T-helper 2 cell (primary cell): ENCODE measurements around the gene GPAT2.
"Not testable (repeated sequence)": the region's sequence is repeated elsewhere in the genome, so short reads cannot be mapped to it uniquely, and the experiment has no call there.

ENCODE experiments used
- DNase-seq, 5 experiments: peaks; one replicate each; pipeline versions ENCODE4 v3.0.0 to v3.0.0-alpha.2; 2012 to 2022
- total RNA-seq, 2 donors: gene quantifications; one replicate each; lab custom pipeline; 2026; lab: John Stamatoyannopoulos, UW

The GPAT2 gene
- total RNA-seq = 0 to 1.2 reads per million in 2 donors

GRCh38 chr2:96034792-96035191 is at the start of gene GPAT2:
GPAT2 (minus strand) TSS chr2:96034916; CDS start chr2:96032359, 2,557 bp downstream.
- DNase-seq = not testable (repeated sequence)

GRCh38 chr2:96083989-96084857 is 49.5 kb upstream of the GPAT2 start:
- no peak for DNase-seq

DNA sequence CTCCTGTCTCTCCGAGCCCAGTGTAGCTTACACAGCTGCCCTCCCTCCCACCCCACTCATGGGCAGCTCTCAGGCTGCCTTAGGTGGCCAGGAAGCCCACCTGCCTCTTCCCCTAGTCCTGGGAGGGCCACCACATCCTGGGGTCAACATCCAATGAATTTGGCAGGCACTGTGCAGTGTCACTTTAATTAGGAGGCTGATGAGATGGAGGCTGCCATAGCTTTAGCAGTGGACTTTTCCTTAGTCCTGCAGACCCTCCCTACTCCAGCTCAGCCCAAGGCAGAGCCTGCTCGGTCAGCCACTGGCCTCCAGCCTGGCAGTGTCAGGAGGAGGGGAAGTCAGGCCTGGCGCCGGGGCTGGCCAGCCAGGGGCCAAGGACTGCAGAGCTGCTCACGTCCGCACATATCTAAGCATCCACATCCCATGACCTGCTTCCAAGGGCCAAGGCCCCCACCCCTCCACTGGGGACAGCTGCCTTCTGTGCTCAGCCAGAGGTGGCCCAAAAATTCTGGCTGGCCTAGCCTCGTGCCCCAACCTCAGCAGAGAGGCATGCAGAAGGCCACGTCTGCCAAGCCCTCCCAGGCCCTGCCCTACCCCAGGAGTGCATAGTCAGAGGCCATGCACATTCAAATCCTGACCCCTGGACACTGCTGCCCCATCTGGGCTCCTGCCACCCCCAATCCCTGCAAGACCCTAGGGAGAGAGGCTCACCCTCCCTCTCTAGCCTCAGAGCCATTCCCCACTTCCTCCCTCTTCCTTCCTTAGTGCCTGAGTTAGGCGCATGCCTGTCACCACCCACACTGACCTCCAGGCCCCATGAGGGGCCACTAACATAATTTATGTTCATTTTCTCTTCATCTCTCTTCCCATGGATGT is 48.6 kb upstream of the GPAT2 start:
- DNase-seq = no peak

DNA sequence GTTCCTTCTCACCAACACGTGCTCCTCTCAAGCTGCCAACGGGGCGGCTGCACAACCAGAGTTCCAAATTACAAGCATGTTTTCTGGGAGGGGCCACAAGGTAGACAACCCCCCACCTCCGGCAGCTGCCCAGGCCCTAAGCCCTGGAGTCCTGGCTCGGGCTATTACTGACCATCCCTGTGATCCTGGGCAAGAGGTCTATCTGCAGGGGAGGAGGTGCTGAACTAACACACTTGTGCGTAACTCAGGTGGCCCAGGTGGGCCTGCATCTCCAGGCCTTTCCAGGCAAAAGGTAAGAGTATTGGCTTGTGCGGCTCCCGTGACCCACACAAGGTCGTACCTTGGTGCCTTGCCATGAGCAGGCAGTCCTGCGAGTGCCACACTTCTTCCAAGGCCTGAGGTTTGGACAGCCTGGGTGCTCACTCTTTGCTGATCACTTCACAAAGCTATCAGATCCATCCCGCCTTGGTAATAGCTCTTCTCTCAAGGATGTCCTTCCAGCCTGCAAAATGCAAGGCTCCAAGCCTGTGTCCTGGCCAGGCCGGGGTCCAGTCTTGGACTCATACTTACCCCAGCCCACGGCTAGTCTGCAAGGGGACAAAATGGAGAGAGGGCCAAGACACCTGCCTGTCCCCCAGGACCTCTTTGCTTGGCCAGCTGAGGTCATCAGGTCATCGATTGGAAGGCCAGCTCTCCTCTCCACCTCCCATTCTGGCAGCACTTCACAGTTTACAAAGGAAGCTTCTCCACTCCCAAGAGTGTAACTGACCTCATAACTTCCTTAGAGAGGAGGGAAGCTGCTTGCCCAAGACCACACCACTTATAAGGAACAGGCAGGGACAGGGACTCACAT is 47.7 kb upstream of the GPAT2 start:
- DNase-seq = no peak

- DNase-seq = no peak
These were observed 46.3 kb upstream of the GPAT2 start for GRCh38 chr2:96081042-96081441.

GRCh38 chr2:96075199-96075771 is 40.6 kb upstream of the GPAT2 start:
- no peak for DNase-seq

GRCh38 chr2:96074156-96074555 is 39.4 kb upstream of the GPAT2 start:
- DNase-seq = no peak

- DNase-seq = no peak
These were observed 38.6 kb upstream of the GPAT2 start for GRCh38 chr2:96073170-96073775.

GRCh38 chr2:96072746-96073145 is 38.0 kb upstream of the GPAT2 start:
- DNase-seq = no peak

- DNase-seq = not testable (repeated sequence)
These were observed 37.3 kb upstream of the GPAT2 start for GRCh38 chr2:96071977-96072491.

DNA sequence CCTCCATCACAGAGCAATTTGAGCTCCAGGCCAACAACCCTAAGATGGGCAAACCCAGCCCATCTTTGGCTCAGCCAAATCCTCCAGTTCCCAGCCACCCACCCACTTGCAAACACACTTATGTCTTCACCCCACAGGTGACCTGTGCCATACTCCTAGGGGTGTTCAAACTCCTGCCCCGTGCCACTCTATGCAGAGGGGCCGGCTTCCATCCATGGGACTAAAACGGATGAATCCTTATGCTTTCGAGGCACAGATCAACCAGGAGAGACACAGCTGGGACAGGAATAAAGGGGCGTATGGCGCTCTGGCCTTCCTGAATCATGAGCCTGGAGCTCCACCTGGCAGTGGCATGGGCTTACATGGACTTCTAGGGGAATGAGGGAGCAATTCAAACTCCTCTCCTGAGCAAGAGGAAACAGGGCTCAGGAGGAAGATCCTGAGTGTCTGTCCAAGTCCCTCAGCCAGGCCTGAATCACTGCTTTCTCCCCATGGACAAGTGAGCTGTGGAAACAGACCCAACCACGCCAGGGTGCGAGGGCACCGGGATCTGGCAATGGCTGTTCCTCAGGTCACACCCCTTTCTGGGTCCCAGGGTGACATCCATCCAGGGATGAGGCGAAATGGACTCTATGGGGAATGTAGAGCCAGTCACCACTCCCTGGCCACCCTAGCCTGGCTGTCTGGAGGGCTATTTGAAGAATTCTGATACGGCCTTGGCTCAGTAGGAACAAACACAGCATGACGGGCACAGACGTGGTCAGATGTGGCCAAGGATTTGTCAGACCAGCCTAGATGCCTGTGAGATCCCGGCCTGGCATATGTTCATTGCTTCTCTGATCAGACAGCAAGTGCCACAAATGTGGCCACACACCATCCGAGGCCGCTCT is 36.6 kb upstream of the GPAT2 start:
- not testable (repeated sequence) for DNase-seq

GRCh38 chr2:96070351-96070750 is 35.6 kb upstream of the GPAT2 start:
- DNase-seq = not testable (repeated sequence)

DNA sequence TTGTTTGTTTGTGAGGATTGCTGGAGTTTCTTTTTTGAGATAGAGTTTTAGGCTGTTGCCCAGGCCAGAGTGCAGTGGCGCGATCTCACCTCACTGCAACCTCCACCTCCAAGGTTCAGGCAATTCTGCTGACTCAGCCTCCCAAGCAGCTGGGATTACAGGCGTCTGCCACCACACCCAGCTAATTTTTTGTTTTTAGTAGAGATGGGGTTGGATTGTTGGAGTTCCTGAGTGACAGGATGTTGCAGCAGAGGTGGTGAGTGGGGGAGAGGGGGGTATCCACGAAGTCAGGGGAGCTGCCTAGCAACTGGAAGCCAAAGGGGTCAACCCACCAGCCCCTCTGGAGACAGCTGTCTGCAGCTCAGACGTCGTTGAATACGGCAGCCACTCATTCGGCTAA is 35.2 kb upstream of the GPAT2 start:
- DNase-seq = not testable (repeated sequence)

DNA sequence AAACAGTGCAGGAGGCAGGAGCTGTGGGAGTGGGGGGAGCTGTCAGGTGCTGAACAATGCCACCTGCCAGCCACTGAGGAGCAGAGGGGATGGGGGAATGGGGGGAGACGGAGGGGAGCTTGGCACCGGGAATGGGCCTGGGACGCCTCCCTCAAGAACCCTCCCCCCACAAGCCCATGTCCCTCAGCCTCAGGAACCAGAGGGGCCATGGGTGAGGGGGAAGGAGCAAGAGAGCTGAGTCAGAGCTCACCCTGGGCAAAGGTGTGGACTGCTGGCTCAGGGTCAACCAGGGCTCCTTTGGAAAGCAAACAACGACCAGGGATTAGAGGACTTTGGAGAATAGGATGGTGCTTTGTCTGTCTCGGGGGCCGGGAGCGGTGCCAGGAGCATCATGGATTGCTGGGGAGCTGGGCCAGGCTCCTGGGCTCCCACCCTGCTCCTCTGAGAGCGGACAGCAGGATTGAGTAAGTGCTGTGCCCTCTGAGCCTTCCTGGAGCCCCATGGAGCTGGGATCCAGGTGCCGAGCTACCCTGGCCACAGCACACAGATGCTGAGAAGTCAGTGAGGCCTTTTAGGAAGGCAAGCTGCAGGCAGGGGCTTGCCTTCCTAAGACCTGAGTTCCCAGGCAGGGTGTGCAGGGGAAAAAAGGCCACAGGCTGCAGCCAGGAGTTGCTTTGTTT is 33.3 kb upstream of the GPAT2 start:
- DNase-seq = not testable (repeated sequence)

DNA sequence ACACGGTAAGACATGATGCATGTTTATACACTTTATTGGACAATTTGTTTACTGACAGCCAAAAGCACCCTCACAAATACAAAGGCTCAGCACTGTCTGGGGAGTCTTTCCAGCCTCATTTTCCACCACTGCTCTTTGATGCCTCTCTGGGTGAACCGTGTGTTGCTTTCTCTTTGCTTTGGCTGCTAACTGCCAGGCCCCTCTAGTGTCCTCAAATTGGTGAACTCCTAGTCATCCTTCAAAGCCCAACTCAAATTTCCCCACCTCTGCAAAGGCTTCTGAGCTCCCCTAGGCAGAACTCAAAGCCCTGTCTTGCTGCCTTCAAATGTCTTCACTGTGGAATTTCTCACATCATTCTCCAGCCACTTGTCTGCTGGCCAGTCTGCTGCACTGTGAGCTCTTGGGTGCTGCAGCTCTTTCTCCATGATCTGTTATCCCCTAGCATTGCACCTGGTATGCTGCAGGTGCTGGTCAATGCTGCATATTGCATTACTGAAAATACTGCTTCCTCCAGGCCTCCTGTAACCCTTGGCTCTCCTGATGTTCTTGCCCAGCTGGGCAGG is 32.5 kb upstream of the GPAT2 start:
- DNase-seq = not testable (repeated sequence)

- DNase-seq = not testable (repeated sequence)
These were observed 31.8 kb upstream of the GPAT2 start for GRCh38 chr2:96066511-96066910.

DNA sequence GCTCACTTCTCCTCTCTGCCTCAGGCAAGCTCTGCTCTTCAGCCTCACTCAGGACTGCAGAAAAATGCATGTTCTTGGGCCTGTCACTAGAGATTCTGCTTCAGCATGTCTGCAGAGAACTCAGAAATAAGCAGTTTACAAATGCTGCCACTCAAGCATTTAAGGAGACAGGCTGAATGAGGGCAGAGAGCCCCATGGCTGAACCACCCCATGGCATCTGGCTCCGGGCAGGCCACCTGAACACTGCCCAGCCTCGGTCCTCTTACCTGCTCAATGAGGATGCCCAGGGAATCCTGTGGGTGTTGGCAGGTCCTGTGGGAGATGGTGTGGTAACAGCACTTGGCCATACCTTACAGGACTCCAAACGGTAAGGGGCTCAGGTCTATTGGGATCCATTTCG is 31.2 kb upstream of the GPAT2 start:
- DNase-seq = not testable (repeated sequence)

- no peak for DNase-seq
These were observed 30.7 kb upstream of the GPAT2 start for GRCh38 chr2:96065381-96065930.

DNA sequence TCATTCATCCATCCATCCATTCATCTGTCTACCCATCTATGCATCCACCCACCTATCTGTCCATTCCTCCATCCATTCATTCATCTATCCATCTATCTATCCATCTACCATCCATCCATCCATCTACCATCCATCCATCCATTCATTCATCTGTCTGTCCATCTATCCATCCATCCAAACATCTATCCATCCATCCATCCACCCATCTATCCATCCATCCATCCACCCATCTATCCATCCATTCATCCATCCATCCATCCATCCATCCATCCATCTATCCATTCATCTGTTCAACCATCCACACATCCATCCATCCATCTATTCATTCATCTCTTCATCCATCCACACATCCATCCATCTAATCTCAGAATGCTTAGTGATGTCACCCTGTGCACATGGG is 30.0 kb upstream of the GPAT2 start:
- not testable (repeated sequence) for DNase-seq
